Central memory CD4-positive, alpha-beta T cell (primary cell): Measurements from ENCODE around the gene UCP3.

Source experiments
- DNase-seq: peaks from one replicate; pipeline ENCODE4 v3.0.0; 2022
- total RNA-seq, 3 experiments: gene quantifications; one replicate each; lab custom pipeline; 2026; lab: John Stamatoyannopoulos, UW

UCP3 gene, protein sequence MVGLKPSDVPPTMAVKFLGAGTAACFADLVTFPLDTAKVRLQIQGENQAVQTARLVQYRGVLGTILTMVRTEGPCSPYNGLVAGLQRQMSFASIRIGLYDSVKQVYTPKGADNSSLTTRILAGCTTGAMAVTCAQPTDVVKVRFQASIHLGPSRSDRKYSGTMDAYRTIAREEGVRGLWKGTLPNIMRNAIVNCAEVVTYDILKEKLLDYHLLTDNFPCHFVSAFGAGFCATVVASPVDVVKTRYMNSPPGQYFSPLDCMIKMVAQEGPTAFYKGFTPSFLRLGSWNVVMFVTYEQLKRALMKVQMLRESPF
- total RNA-seq, result 1.8 to 5.0 (median 2.1) reads per million in 3 experiments

DNA sequence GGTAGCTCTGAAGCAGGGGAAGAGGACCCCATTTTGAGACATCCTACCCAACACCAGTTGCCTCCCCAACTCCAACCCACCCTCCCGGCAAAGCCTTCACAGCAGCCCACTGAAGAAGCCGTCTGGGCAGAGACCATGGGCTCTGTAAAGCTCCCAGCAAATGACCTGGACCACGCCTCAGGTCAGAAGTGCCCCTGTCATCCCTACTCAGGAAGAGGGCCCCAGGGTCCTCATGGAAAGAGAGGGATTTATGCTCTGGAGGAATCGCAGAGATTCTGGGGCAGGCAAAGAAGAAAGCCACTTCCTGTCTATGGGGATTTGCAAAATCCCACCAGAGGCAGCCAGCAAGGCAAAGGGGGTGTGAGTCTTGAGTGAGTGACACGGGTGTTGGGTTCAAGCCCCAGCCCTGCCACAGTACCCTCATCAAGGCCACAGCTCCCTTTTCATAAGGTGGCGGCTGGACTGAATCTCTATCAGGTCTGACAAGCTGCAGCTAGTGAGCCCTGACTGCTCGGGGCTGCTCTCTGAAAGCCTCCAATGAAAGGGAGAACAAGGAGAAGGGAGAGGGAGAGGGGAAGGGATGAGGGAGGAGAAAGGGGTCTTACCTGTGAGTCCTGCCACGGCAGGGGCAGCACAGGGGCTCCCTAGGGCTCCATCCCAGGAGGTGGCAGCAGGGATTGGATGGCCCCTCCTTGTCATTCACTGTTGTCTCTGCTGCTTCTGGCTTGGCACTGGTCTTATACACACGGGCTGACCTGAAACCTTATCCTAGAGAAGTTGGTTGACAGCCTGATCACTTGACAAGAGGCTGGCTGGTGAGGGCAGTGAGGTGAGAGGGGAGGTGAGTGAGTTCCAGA lies at the start of gene UCP3:
Gene UCP3 (minus strand): TSS at position 713 of the 857 bp plus-strand sequence. CDS start 2,043 bp downstream, outside the sequence.
- no peak for DNase-seq

DNA sequence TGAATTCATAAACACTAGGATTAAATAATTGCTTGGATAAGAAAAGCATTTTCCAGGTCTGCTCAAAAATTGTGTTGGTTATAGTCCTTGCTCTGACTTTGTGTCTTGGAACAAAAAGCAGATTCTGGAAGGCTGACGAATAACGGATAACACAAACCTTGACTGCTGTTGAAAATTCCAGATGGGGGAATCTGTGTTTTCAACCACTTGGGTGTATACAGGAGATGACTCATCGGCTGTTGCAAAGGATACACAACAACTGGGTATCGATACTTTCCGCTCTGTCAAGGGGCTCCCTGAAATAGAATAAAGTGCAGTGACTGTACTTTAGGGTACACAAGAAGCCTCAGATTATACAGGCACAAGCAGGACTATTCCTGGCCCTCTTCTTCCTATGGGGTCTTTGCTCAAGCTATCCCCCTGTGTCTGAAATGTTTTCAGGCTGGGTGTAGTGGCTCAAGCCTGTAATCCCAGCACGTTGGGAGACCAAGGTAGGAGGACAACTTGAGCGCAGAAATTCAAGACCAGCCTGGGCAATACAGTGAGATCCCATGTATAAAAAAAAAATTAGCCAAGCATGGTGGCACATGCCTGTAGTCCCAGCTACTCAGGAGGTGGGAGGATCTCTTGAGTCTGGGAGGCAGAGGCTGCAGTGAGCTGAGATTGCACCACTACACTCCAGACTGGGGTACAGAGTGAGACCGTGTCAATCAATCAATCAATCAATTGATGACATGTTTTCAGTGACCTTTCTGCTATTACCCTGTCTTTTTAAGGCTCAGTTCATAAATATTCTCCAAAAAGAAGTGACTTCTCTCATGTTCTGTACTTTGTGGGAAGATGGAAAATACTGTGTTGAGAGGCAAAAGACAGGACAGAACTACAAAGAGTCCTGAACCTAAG lies 48.6 kb upstream of the UCP3 start:
- no peak for DNase-seq

DNA sequence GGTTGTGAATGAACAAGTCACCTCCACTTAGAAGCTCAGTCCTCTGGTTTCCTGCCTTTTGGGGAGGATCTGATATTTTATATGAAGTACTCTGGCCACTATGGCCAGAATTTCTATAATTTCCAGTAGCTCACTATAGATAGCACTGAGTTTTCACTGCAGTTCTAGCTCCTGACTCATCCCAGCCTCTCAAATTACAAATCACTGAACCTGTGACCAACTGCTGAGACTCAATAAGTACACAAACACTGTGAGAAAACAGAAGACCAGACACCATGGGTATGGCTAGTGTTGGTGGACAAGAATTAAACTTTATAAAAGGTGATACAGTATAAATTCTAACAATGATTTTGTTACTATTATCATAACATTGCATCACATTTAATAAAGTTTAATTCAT lies 47.1 kb upstream of the UCP3 start:
- DNase-seq, result no peak

DNA sequence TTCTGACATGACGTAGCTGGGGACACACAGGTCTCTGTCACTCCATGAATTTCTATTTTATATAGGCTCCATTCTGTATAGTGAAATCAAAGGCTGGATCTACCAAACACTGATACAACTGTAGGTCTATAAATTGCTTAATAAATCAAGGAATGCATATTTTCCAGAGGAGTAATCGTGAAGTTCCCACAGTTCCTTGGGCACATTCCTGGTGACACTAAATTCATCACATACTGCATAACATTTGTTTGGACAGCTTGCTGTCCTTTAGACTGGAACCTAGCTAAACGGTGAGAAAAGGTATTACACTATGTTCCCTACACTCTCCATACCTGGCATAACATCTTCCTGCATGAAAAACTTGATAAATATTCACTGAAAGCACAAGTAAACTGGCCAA lies 41.6 kb upstream of the UCP3 start:
- DNase-seq, result no peak

DNA sequence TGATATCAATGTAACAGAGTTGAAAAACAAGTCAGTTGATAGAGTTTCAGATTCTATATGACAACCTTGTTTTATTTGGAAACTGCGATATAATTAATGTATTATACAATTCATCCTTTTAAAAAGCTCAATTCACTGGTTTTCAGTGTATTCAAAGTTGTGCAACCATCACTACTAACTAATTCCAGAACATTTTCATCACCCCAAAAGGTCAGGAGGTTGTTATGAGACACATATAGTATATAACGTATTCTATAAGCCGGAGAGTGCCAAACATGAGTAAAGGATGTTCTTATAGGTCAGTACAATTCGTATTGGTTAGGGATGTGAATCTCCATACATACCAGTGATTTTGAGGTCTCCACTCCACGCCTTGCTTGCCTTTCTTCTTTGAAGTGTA lies 40.1 kb upstream of the UCP3 start:
- no peak for DNase-seq

DNA sequence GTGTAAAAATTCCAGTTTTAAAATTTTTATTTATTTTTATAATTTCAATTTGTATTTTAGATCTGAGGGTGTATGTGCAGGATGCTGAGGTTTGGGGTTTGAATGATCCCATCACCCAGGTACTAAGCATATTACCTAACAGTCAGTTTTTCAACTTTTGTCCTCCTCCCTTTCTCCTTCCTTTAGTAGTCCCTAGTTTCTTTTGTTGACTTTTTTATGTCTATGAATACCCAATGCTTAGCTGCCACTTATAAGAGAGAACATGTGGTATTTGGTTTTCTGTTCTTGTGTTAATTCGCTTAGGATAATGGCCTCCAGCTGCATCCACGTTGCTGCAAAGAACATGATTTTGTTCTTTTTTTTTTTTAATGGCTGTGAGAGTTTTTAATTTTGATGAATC lies 35.7 kb upstream of the UCP3 start:
- DNase-seq, result no peak

DNA sequence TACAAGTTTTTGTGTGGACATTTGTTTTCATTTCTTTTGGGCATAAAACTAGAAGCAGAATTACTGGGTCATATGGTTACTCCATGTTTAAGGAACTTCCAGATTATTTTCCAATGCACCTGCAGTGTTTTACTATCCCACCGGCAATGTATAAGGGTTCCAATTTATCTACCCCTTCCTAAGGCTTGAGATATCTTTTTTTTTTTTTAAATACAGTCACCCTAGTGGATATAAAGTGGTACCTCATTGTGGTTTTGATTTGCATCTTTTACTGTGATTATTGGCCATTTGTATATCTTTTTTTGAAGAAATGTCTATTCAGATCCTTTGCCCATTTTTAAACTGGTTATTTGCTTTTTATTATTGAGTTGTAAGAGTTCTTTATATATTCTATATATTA lies 34.6 kb upstream of the UCP3 start:
- DNase-seq, result no peak

DNA sequence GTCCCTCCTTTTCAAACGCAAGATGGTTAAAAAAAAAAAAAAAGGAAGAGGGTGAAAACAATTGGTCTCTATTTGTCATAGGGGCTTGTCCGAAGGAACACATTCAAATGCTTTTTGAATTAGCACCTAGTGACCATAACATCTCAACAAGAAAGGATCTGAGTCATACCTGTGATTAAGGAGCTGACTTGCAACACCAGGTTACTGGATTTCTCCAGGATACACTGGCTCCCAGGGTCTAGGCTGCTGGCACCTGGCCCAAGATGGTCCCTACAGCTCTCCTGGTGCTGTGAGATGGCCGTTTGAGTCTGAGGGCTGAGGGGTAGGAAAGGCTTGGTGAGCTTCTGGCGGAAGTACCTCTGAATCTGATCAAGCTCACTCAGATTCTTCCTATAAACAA lies 28.4 kb upstream of the UCP3 start:
- DNase-seq, result no peak

DNA sequence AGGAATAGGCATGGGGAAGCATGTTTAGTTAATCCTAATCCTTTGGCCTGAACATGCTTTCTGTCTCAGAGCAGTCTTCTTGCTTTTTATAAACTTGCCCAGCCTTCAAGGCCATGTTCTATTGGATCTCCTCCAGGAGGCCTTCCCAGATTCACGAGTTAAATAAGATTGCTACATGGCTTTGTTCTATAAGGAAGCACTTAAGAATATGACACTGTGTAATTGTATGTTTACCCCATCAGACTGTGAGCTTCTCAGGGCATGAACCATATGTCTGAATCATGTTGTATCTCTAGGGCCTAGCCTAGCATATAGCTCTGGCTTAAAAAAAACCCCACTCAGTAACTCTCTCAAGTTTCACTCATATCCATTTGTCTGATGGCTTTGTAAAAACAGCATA lies 26.4 kb upstream of the UCP3 start:
- DNase-seq, result no peak

DNA sequence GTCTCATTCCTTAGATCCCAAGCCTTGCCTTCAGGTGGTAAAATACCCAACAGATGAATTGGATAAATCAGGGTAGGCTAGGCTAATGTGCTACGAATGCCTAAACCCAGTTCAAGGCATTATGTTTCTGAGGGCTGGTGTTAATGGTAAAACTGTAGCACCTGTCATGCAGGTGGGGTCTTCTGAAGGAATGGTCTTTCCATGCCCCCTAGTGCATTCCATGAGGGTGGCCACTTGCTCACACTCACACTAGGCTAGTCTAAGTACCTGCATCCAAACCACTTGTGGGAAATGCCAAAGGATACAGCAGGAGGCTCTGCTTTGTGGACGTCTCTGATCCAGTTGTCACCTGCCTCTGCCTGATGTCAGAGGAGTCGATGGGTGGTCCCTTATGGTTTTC lies 24.2 kb upstream of the UCP3 start:
- no peak for DNase-seq

DNA sequence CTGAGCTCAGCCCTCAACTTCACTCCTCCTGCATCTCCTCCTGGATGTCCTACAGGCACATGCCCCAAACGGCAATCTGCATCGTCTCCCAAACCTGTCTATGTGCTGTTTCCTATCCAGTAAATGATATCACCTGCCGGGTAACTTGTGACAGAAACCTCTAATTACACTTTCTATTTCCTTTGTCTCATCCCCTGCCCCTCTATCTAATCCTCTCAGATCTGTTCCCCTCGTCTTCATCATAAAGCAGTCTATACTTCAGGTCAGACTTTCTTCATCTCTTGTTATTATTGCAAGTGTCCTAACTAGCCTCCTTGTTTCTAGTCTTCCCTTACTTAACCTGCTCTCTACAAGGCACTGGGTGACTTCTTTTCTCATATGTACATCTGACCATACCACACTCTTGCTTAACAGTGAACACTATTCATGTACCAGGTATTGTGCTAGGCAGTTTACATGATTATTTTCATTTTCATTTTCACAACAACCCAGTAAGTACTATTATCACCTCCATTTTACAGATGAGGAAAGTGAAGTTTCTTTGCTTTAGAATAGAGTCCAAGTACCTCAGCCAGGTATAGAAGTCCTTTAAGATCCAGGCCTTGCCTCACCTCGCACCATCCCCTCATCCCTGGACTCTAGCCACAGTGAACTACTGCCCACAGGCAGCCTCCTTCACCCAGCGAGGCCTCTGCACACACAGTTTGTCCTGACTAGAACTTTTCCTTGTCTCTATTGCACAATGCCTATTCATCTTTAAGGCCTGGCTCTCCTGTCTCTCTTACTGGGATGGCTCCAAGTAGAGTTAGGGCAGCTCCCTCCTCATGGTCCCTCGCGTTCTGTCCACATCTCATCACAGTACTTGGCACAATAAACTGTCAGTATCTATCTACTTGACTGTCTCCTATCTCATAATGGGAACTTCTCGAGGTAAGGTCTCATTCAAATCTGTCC lies 22.1 kb upstream of the UCP3 start:
- no peak for DNase-seq

DNA sequence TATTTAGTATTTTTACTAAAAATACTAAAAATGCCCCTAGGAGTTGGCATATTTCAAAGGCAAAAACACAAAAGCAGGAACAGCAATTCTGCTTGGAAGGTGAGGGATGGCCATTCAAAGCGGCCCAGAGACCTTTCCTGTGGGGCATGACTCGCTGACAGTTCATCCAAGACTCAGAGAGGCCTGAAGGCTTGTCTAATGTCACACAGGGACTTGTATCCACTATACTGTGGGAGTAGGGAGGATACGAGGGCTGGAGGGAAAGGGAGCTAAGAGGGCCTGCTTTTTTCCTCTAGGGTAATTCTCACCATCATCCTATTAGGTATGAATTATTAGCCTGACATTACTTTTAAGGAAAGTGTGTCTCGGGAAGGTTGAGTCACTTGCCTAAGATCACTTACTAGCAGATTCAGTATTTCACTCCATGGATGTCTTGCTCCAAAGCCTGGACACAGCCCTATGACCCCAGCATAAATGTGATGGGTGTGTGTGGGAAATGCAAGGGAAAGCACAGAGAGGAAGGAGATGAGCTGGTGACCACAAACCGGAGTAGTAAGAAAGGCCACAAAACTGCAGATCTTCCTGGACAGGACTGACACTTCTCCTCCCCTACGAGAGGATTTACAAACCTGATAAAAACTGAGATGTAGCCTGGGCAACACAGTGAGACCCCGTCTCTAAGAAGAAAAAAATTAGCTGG lies 16.7 kb upstream of the UCP3 start:
- no peak for DNase-seq

DNA sequence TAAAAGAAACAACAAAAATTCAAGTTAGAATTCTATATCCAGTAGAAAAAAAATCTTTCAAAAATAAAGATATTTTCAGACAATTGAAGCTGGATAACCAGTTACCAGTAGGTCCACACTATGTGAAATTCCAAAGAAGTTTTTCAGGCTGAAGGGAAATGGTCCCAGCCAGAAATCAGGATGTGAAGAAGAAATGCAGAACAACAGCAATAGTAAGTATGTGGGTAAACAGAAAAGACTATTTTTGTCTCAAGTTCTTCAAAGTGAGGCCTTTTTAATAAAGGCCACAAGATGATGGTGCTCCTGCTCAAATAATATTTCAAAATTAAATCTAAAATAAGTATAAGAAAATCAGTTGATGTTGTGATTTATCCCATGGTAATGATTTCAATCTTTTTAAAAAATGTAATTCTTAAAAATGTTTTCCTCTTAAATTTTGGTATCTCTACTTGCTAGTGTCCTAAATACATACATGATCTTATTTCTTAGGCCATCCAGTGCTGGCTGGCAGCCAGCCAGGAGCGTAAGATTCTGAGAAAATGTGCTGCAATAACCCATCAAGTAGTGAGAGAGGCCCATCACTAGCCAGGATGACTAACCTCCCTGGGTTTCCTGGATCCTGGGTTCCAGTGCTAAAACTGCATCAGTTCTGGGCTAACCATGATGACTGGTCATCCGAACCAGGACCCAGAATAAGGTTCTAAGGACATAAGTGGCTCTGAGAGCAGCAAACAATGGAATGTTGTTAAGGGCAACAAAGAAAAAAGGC lies 15.6 kb upstream of the UCP3 start:
- DNase-seq, result no peak

DNA sequence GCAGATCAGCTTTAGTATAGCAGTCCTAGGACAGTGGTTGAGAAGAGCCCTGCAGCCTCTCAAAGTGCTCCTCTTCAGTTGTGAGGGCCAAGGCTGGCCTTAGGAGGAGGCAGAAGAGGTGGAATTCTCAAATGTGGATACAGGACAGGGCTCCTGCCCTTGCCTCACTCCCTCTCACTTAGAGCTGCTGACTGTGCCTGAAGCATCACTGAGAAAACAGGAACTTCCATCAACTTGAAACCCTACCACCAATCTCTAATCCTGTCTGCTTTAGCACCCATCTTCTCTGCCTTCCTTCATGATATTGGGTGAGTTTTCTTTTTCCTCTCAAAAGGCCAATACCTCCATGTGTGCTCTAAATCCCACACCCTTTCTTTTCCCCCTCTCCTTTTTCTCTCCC lies 14.4 kb upstream of the UCP3 start:
- DNase-seq, result no peak

DNA sequence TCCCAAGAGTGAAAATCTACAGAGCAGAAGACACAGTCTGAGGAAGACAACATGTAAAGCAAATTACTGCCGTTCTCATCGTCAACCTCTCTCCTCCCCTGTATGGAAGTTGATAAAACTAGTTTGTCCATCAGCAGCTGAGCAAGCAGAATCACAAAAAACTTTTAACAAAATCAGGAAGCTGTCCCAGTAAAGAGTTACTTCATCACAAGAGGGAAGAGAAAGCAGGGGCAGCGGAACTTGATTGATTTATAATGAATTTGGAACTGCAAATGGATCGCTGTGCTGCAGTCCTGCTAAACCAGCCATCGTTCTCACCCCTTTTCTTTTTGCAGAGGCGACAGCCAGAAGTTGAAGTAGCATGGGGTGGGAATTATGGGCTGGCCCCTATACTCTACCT lies 13.7 kb upstream of the UCP3 start:
- no peak for DNase-seq

DNA sequence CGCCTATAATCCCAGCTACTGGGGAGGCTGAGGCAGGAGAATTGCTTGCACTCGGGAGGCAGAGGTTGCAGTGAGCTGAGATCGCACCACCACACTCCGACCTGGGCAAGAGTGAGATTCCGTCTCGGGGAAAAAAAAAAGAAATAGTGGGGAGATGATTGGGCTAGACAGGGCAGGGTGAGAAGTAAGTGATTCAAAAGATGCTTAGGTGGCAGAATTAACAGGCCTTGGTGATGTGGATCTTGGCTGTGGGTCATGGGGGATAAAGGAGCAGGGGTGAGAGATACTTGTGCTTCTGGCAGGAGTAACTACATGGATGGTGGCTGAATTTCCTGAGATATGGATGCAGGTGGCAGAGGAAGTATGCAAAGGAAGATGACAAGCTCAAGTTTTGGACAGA lies 13.1 kb upstream of the UCP3 start:
- no peak for DNase-seq

DNA sequence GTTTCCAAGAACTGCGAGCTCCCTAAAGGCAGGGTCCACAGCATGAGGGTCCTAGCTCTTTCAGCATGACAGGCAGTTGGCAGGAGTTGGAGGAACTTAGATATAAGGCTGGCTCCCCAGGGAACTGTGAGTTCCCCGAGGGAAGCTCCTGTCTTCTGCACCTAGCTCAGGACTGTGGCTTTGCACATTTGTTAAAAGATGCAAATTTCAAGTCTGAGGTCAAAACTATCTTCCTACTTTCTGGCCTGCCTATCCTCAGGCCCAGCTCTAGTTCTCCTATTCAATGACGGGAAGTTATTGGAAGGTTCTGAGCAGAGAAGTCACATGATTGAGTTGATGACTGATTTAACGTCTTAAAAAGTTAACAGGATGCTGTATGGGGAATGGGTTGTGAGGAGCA lies 11.7 kb upstream of the UCP3 start:
- no peak for DNase-seq

DNA sequence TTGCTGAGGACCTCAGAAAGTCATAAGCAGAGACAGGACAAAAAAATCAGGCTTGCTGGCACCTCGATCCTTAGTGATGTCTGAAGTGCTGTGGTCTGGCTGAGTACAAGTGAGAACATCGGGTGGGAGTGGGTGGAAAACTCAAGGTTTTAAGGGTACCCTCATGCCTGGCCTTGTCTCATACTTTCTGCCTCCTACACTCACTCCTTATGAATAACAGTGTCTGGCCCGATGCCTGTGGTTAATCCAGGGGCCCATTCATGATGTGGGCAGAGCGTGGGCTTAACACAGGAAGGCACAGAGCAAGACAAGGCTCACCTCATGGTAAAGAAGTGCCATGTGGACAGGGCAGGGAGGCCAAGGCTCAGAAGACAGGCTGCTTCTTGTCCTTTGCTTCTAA lies 11.0 kb upstream of the UCP3 start:
- DNase-seq, result no peak

DNA sequence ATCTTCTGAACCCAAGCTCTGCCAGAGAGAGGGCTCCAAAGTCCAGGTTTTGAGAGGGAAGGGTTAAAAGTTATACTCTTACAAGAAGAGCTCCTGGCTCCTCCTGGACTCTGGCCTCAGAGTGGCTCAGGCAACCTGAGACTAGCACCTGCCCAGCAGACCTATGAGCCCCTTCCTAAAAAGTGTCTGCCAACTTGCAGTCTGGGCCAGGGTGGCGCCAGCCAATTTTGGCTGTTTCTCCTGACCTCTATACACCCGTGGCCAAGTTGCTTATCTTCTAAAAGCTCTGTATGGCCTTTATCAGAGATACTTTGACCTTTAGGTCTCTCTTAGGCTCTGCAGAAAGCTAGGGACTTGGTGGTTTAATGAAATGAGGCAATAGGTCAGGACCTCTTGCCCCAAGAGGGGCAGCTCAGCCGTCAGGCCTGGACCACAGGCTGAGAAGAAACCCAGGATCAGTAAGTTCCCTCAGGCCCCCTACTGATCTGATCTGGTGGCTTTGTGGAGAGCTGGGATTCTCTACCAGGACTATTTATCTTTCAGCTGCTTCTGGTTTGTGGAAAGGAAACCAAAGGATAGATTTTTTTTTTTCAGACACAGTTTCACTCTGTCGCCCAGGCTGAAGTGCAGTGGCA lies 10.3 kb upstream of the UCP3 start:
- no peak for DNase-seq
